HG03442 (cell line): ENCODE data around the gene CLRN1.

Source experiments
- ATAC-seq: cut with Tn5 transposase; IDR thresholded peaks from one replicate; pipeline ENCODE4 v1.9.1; 2021; ENCODE audit warnings: mild to moderate bottlenecking, moderate library complexity; ENCODE audit not compliant: unreplicated experiment

CLRN1 gene

DNA sequence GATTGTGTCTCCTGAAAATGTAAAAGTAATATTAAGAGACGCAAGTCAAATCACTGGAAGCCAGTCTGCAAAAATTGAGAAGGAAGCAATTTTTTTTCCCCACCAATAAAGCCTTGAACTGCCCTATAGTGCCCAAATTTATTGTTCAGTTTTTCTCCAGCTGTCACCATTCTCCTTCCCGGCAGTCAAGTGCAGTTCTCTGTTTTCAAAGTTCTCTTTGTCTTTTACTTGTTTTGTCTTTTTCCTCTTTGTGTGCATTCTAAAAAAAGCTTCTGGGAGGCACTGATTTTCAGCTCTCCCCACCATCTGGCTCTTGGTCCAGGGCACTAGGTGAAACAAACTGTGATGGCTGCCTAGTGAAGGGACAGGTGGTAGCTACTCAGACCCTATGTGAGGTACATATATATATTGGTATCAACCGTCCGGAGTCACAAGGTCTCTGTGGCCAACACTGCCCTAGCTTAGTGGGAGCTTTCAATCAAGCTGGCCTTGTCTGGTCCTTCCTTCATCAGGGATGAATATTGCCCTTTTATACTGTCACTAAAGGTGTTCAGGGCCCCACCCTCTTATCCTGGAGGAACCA, 6.1 kb upstream of the CLRN1 start:
- no peak for ATAC-seq

GRCh38 chr3:150975992-150976368, 3.5 kb upstream of the CLRN1 start:
- no peak for ATAC-seq

DNA sequence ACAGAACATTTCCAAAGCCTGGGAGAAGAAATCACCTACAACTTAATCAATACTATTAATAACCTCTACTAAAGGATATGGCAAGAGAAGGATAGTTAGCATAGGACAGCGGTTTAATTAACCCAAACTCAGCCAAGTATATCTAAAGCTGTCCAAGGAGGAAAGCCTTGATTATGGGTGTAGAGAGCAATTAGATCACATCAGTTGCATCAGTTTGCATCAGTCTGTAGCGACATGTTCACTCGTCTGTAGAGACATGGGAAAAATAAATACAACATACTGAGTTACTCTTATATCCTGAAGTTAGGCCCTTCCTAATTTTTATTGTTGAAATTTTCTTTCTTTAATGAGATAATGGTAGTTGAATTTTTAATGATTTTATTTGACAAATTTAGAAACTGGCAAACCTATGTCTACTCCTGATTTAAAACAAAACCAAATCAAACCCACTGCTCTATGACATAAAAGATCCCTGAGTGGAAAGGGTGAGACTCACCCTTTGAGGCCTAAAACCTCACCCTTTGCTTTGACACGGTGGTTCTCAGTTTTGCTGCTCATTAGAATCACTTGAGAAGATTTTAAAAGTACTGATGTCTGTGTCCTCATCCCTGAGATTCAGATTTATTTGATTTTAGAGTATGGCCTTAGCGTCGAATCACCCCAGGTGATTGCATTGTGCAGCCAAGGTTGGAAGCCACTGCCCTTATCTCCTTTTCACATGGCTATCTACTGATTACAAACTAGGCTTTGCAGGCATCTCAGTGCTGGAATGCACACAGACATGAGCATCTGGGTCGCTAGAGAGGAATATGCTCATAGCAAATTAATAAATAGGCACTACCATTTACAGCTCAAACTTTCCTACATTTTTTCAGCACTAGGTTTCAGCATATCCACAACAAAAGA, 2.8 kb upstream of the CLRN1 start:
- no peak for ATAC-seq

DNA sequence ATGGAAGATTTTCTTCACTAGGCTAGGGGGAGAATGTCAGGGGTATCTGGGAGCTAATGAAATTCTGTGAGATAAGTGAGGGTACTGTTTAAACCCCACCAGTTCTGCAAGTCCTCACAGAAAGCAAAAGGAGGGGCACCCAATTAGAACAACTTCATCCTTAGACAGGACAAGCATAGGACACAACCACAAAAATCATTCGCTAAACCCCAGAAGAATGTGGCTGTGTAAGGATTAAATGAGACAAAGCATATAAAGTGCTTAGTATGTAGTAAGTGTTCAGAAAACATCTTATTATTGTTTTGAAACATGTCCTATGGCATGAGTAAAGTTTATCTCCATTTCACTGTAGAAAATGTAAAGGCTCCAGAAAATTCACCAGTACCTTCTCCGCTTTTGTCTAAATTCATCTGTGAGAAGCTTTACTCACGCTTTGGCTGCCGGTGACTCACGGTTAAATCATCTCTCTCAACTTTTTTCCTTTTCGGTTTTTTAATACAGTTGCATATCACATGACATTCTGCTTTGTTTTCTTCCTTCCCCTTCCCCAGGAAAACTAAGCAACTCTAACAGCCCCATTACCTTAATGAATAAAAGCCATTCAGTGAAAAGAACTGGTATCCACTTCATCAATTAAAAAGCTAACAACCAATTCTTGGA, 1.7 kb downstream of the CLRN1 start:
- no peak for ATAC-seq

DNA sequence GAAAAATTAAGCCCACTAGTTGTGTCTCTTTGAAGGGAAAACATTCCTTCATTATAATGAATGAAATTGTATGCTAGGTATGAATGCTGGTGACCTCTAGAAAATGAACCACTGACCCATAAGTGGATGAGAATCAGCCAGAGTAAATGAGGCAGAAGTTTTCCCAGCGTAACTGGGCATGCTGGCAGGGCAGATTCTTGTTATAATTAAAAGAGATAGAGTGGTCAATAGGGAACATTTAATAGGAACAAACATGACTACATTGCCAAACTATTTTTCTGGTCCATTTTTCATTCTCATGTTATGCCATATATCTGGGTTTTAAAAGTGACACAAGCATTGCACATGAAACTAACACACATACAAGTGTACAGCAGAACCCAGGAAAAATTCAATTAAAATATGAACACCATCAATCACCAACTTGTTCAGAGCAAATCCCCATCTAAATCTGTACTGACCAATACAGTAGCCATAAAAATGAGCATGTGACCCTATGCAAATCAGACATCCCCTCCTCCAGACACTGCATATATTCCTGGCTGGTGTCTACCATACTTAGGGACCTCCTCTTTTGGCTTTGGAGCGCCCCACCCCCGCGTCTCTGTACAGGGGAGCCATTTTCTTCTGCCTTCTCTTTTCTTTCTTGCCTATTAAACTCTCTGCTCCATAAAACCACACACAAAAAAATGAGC, 4.0 kb downstream of the CLRN1 start:
- ATAC-seq = no peak

- ATAC-seq = no peak
Measured at GRCh38 chr3:150965436-150965835, 7.1 kb downstream of the CLRN1 start.

- no peak for ATAC-seq
Measured at GRCh38 chr3:150961949-150962348, 10.6 kb downstream of the CLRN1 start.

- no peak for ATAC-seq
Measured at GRCh38 chr3:150960708-150961684, 11.5 kb downstream of the CLRN1 start.

- no peak for ATAC-seq
Measured at GRCh38 chr3:150958683-150959082, 13.8 kb downstream of the CLRN1 start.

- ATAC-seq = no peak
Measured at GRCh38 chr3:150956376-150956775, 16.2 kb downstream of the CLRN1 start.

- no peak for ATAC-seq
Measured at GRCh38 chr3:150951923-150952322, 20.6 kb downstream of the CLRN1 start.

- no peak for ATAC-seq
Measured at GRCh38 chr3:150945226-150946032, 27.1 kb downstream of the CLRN1 start.

DNA sequence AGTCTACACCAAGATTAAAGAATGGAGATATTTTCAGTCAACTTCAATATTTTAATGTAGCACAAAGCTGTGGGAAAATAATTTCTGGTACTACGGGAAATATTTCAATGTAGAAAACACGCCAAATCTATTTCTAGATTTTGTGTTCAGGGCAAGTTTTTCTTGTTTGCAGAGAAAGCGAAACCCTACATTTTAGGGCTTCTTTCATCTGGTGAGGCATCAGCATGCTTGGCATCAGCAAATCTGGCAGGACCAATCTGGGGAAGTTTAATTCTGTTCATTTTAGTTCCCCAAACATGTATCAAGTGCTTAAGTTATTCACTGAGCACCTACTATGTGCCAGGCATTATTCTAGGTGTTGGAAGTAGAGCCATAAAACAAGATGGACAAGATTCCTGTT, 30.3 kb downstream of the CLRN1 start:
- no peak for ATAC-seq

GRCh38 chr3:150936693-150937092, 35.8 kb downstream of the CLRN1 start:
- peak; percentile 82 for ATAC-seq

- no peak for ATAC-seq
Measured at GRCh38 chr3:150933473-150933995, 39.0 kb downstream of the CLRN1 start.

DNA sequence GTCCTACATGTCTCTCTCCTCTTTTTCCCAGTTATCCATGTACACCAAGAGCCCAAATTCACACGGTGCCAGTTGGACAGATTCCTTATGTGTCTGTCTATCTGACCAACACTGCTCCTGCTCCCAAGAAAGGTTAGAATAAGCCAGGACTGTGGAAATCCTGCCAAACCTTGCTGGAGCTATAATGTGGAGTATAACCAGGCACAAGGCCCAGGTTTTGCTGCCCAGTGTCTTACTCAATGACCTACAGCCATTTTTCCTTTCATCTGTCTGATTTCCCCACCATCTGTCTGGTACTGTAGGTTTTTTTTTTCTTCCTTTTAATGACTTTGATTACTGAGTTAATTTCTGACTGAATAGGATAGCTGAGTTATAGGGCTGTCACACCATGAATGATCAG, 40.8 kb downstream of the CLRN1 start:
- ATAC-seq = no peak

DNA sequence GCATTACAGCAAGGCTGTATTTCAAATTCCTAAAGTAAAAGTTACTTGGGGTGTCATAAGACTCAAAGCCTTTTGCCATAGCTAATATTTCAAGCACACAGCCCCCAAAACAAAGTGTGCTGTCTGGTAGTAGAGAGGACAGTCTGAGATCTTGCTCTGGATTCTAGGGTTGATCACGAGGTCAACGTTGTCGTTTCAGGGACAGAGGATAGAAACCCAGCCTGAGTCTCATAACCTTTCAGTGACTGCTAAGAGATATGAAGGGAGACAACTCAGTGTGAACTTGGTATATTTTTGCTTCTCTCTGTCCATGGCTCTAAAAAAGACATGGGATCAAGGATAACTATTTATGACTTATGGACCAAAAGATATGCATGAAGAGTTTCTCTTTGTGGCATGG, 41.7 kb downstream of the CLRN1 start:
- no peak for ATAC-seq

GRCh38 chr3:150928234-150928633, 44.3 kb downstream of the CLRN1 start:
- no peak for ATAC-seq

GRCh38 chr3:150926328-150926727, 46.2 kb downstream of the CLRN1 start:
- no peak for ATAC-seq
